ENCODE data around the gene LPIN3.

Gene LPIN3

GRCh38 chr20:41355192-41355591 is 14.6 kb downstream of the LPIN3 start:
- no peak for TF ChIP-seq CTCF (IDR thresholded peaks at IDR 0.05; ENCODE audit: low read depth, low read length)
- no peak for DNase-seq
- Histone ChIP-seq H3K36me3 (no peaks in the 10 kb centered on the region), H3K27ac (no peak overlapping the region), H3K27me3 (ENCODE audit: insufficient read depth, low read depth, severe bottlenecking) (no peaks in the 10 kb centered on the region), H3K4me3 (ENCODE audit: low read depth, low read length) (no peak overlapping the region), H3K9me3 (ENCODE audit: severe bottlenecking) (no peaks in the 10 kb centered on the region)

- H3K27me3 ChIP-seq (ENCODE audit: insufficient read depth, low read depth, severe bottlenecking): no peaks in the 10 kb centered on the region
- DNase-seq: no peak
- H3K9me3 ChIP-seq (ENCODE audit: severe bottlenecking): no peaks in the 10 kb centered on the region
- TF ChIP-seq CTCF (IDR thresholded peaks at IDR 0.05; ENCODE audit: low read depth, low read length): no peak
- no peak overlapping the region for H3K27ac ChIP-seq
- no peak overlapping the region for H3K4me3 ChIP-seq (ENCODE audit: low read depth, low read length)
- 0 out of 2 replicates have a peak, but pooled peaks cover 3% of the 10 kb centered on the region for H3K36me3 ChIP-seq
Measured at GRCh38 chr20:41355598-41356203, 15.1 kb downstream of the LPIN3 start.

GRCh38 chr20:41356951-41357350 is 16.3 kb downstream of the LPIN3 start:
- no peak overlapping the region for H3K4me3 ChIP-seq (ENCODE audit: low read depth, low read length)
- no peaks in the 10 kb centered on the region for H3K27me3 ChIP-seq (ENCODE audit: insufficient read depth, low read depth, severe bottlenecking)
- H3K36me3 ChIP-seq: peaks cover 15% of the 10 kb centered on the region
- DNase-seq: no peak
- H3K9me3 ChIP-seq (ENCODE audit: severe bottlenecking): no peaks in the 10 kb centered on the region
- no peak overlapping the region for H3K27ac ChIP-seq
- TF ChIP-seq CTCF (IDR thresholded peaks at IDR 0.05; ENCODE audit: low read depth, low read length): no peak

GRCh38 chr20:41357424-41358163 is 17.0 kb downstream of the LPIN3 start:
- H3K36me3 ChIP-seq: peaks cover 19% of the 10 kb centered on the region
- DNase-seq: no peak
- no peaks in the 10 kb centered on the region for H3K9me3 ChIP-seq (ENCODE audit: severe bottlenecking)
- no peaks in the 10 kb centered on the region for H3K27me3 ChIP-seq (ENCODE audit: insufficient read depth, low read depth, severe bottlenecking)
- TF ChIP-seq CTCF (IDR thresholded peaks at IDR 0.05; ENCODE audit: low read depth, low read length): no peak
- H3K4me3 ChIP-seq (ENCODE audit: low read depth, low read length): no peak overlapping the region
- H3K27ac ChIP-seq: no peak overlapping the region

- no peak overlapping the region for H3K27ac ChIP-seq
- H3K9me3 ChIP-seq (ENCODE audit: severe bottlenecking): no peaks in the 10 kb centered on the region
Measured at GRCh38 chr20:41358230-41358629, 17.6 kb downstream of the LPIN3 start.

More at GRCh38 chr20:41358230-41358629, 17.6 kb downstream of the LPIN3 start:
- no peak for DNase-seq
- Histone ChIP-seq H3K27me3 (ENCODE audit: insufficient read depth, low read depth, severe bottlenecking) (no peaks in the 10 kb centered on the region), H3K4me3 (ENCODE audit: low read depth, low read length) (no peak overlapping the region), H3K36me3 (peaks cover 22% of the 10 kb centered on the region)
- no peak for TF ChIP-seq CTCF (IDR thresholded peaks at IDR 0.05; ENCODE audit: low read depth, low read length)
